Measurements from ENCODE around the gene C3AR1.
"Not testable (repeated sequence)": the region's sequence is repeated elsewhere in the genome, so short reads cannot be mapped to it uniquely, and the experiment has no call there.

C3AR1 gene

GRCh38 chr12:8057306-8057705 is 8.9 kb downstream of the C3AR1 start:
- no peak for DNase-seq

- DNase-seq = no peak
Measured at GRCh38 chr12:8054816-8055215, 11.3 kb downstream of the C3AR1 start.

- no peak for DNase-seq
Measured at GRCh38 chr12:8052679-8053078, 13.5 kb downstream of the C3AR1 start.

GRCh38 chr12:8050600-8051250 is 15.4 kb downstream of the C3AR1 start:
- no peak for DNase-seq

GRCh38 chr12:8048906-8049305 is 17.3 kb downstream of the C3AR1 start:
- DNase-seq = no peak

GRCh38 chr12:8047842-8048241 is 18.3 kb downstream of the C3AR1 start:
- DNase-seq = no peak

- peak; percentile 69 for DNase-seq
Measured at GRCh38 chr12:8045952-8046944, 19.9 kb downstream of the C3AR1 start.

- no peak for DNase-seq
Measured at GRCh38 chr12:8040791-8041190, 25.4 kb downstream of the C3AR1 start.

- DNase-seq = peak; percentile 66
Measured at GRCh38 chr12:8038659-8039114, 27.5 kb downstream of the C3AR1 start.

GRCh38 chr12:8037947-8038346 is 28.2 kb downstream of the C3AR1 start:
- DNase-seq = no peak

GRCh38 chr12:8037046-8037663 is 29.0 kb downstream of the C3AR1 start:
- no peak for DNase-seq

- no peak for DNase-seq
Measured at GRCh38 chr12:8036346-8036745, 29.8 kb downstream of the C3AR1 start.

GRCh38 chr12:8035440-8036010 is 30.6 kb downstream of the C3AR1 start:
- DNase-seq = no peak

GRCh38 chr12:8034802-8035201 is 31.4 kb downstream of the C3AR1 start:
- DNase-seq = no peak

GRCh38 chr12:8033153-8034044 is 32.8 kb downstream of the C3AR1 start:
- no peak for DNase-seq

- peak; percentile 90 for DNase-seq
Measured at GRCh38 chr12:8032242-8033152, 33.7 kb downstream of the C3AR1 start, which contains the start of gene FOXJ2. TSS of gene FOXJ2 (plus strand) at chr12:8032716. CDS start at chr12:8039833, 7,117 bp downstream.

GRCh38 chr12:8031872-8032241 is 34.3 kb downstream of the C3AR1 start:
- no peak for DNase-seq

GRCh38 chr12:8031017-8031416 is 35.1 kb downstream of the C3AR1 start:
- not testable (repeated sequence) for DNase-seq

GRCh38 chr12:8030189-8030588 is 36.0 kb downstream of the C3AR1 start:
- DNase-seq = no peak

- no peak for DNase-seq
Measured at GRCh38 chr12:8028267-8028666, 37.9 kb downstream of the C3AR1 start.

GRCh38 chr12:8027856-8028255 is 38.3 kb downstream of the C3AR1 start:
- DNase-seq = no peak

Measured in retina (tissue), 1 donor.